ENCODE results near the gene TMEM135. TPM values are rescaled to one million over a fixed set of nuclear protein-coding genes. Genes with fewer than 3 reads are reported as not detected.

TMEM135 gene
- total and polyA plus RNA-seq, 12 donors = 3.4 to 28.6 (median 16.9) TPM

DNA sequence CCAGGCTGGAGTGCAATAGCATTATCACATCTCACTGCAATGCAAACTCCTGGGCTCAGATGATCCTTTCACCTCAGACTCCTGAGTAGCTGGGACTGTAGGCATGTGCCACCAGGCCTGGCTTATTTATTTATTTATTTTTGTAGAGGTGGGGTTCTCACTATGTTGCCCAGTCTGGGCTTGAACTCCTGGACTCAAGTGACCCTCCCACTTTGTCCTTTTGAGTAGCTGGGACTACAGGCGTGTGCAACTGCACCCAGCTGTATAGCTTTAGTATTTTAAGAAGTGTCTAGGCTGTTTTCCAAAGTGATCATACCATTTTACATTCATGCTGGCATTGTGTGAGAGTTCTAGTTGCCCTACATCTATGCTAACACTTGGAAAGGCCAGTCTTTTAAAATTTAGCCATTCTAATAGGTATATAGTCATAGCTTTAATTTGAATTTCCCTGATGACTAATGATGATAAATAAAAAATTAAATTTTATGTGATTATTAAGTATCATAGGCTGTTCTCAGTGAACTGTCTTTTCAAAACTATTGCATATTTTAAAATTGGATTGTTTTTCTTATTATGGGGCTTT, 96.9 kb downstream of the TMEM135 start:
- H3K27me3 ChIP-seq = no peaks in the 10 kb centered on the region
- no peak for DNase-seq
- no peaks in the 10 kb centered on the region for H3K36me3 ChIP-seq
- TF ChIP-seq, protein P1, sequence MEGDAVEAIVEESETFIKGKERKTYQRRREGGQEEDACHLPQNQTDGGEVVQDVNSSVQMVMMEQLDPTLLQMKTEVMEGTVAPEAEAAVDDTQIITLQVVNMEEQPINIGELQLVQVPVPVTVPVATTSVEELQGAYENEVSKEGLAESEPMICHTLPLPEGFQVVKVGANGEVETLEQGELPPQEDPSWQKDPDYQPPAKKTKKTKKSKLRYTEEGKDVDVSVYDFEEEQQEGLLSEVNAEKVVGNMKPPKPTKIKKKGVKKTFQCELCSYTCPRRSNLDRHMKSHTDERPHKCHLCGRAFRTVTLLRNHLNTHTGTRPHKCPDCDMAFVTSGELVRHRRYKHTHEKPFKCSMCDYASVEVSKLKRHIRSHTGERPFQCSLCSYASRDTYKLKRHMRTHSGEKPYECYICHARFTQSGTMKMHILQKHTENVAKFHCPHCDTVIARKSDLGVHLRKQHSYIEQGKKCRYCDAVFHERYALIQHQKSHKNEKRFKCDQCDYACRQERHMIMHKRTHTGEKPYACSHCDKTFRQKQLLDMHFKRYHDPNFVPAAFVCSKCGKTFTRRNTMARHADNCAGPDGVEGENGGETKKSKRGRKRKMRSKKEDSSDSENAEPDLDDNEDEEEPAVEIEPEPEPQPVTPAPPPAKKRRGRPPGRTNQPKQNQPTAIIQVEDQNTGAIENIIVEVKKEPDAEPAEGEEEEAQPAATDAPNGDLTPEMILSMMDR (IDR thresholded peaks at IDR 0.05) = no peak
- WGBS, 2 donors = 98 to 100% methylated on average over 1 of the region's 1 CpG
- H3K27ac ChIP-seq = no peak overlapping the region
- no peak for ATAC-seq
- H3K4me3 ChIP-seq = no peak overlapping the region
- peaks cover 0 to 11% (median 4%) of the 10 kb centered on the region in 11 donors for H3K9me3 ChIP-seq
- intact Hi-C loops (cut with DNase I) = no loop called here
- H3K4me1 ChIP-seq = peaks cover 0 to 7% (median 0%) of the 10 kb centered on the region in 9 donors

GRCh38 chr11:87136236-87136635, 98.5 kb downstream of the TMEM135 start:
- DNase-seq (no peak), ATAC-seq (no peak)
- H3K27ac ChIP-seq = no peak overlapping the region
- peaks cover 0 to 22% (median 10%) of the 10 kb centered on the region in 11 donors for H3K9me3 ChIP-seq
- intact Hi-C loops (cut with DNase I) = no loop called here
- H3K27me3 ChIP-seq = no peaks in the 10 kb centered on the region
- H3K4me3 ChIP-seq = no peak overlapping the region
- H3K36me3 ChIP-seq = no peaks in the 10 kb centered on the region
- WGBS, 2 donors = 83 to 88% methylated on average over 1 of the region's 1 CpG
- TF ChIP-seq, protein P1 (IDR thresholded peaks at IDR 0.05) = no peak
- H3K4me1 ChIP-seq = peaks cover 0 to 7% (median 0%) of the 10 kb centered on the region in 9 donors

- H3K9me3 ChIP-seq = peaks cover 0 to 22% (median 10%) of the 10 kb centered on the region in 11 donors
- TF ChIP-seq, protein P1 (IDR thresholded peaks at IDR 0.05) = no peak
- H3K4me3 ChIP-seq = no peak overlapping the region
- ATAC-seq (no peak), DNase-seq (no peak)
- no peaks in the 10 kb centered on the region for H3K36me3 ChIP-seq
- intact Hi-C loops (cut with DNase I) = no loop called here
- WGBS, 2 donors = 76 to 83% methylated on average over 2 of the region's 2 CpGs
- no peak overlapping the region for H3K27ac ChIP-seq
- H3K27me3 ChIP-seq = no peaks in the 10 kb centered on the region
- peaks cover 0 to 7% (median 0%) of the 10 kb centered on the region in 9 donors for H3K4me1 ChIP-seq
These were observed 100.0 kb downstream of the TMEM135 start for GRCh38 chr11:87137711-87138110.

DNA sequence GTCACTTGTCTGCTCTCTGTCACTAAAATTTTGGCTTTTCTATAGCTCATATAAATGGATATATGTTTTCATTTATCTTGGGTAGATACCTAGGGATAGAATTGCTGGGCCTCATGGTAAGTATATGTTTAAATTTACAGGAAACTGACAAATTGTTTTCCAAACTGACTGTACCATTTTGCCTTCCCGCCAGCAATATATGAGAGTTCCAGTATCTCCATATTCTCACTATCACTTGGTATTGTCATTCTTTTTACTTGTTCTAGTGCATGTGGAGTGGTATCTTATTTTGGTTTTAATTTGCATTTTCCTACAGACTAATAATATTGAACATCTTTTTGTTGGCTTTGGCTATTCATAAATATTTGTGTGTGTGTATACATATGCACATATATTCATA, 101.7 kb downstream of the TMEM135 start:
- intact Hi-C loops (cut with DNase I) = no loop called here
- 46 to 51% methylated on average over 1 of the region's 1 CpG for WGBS, 2 donors
- DNase-seq = no peak
- no peak overlapping the region for H3K27ac ChIP-seq
- ATAC-seq = no peak
- H3K36me3 ChIP-seq = no peaks in the 10 kb centered on the region
- H3K9me3 ChIP-seq = peaks cover 0 to 22% (median 10%) of the 10 kb centered on the region in 11 donors
- no peak overlapping the region for H3K4me3 ChIP-seq
- TF ChIP-seq, protein P1 (IDR thresholded peaks at IDR 0.05) = no peak
- no peaks in the 10 kb centered on the region for H3K27me3 ChIP-seq
- H3K4me1 ChIP-seq = peaks cover 0 to 7% (median 0%) of the 10 kb centered on the region in 9 donors
